Mesenchymal stem cell (in vitro differentiated cells and primary cell): ENCODE data around the gene ZNF337. TPM values are rescaled to one million over a fixed set of nuclear protein-coding genes. Genes with fewer than 3 reads are reported as not detected.

Experiments used
- DNase-seq: peaks from one replicate; pipeline ENCODE4 v3.0.0-alpha.2; 2013
- H2AFZ ChIP-seq: one replicate; pipeline ENCODE4 v1.6.1; 2013; ENCODE audit warnings: low read depth, mild to moderate bottlenecking, control low read depth, inconsistent platforms, low read length, moderate library complexity
- H2AK5ac ChIP-seq: 2 replicates; pipeline ENCODE4 v1.6.1; 2013; ENCODE audit warnings: low read length, moderate library complexity, mild to moderate bottlenecking, inconsistent platforms; ENCODE audit not compliant: severe bottlenecking
- H2BK120ac ChIP-seq: one replicate; pipeline ENCODE4 v1.6.1; 2013; ENCODE audit warnings: low read depth, mild to moderate bottlenecking, inconsistent platforms, low read length, moderate library complexity
- H2BK12ac ChIP-seq, 2 experiments: one replicate each; pipeline ENCODE4 v1.6.1; 2013; ENCODE audit warnings: inconsistent platforms in 2 of 2, low read length in 2 of 2, mild to moderate bottlenecking in 2 of 2, moderate library complexity in 2 of 2, control low read depth in 1 of 2
- H2BK15ac ChIP-seq: one replicate; pipeline ENCODE4 v1.6.1; 2013; ENCODE audit warnings: mild to moderate bottlenecking, low read depth, inconsistent platforms; ENCODE audit not compliant: poor library complexity, severe bottlenecking
- H2BK5ac ChIP-seq: 2 replicates; pipeline ENCODE4 v1.6.1; 2013; ENCODE audit warnings: low read depth, mild to moderate bottlenecking, low read length, control low read depth, inconsistent platforms; ENCODE audit not compliant: poor library complexity, severe bottlenecking
- H3K14ac ChIP-seq, 2 experiments: one replicate each; pipeline ENCODE4 v1.6.1; 2013; ENCODE audit warnings: inconsistent platforms in 2 of 2, low read length in 2 of 2, control low read depth in 1 of 2, mild to moderate bottlenecking in 1 of 2, moderate library complexity in 1 of 2
- H3K18ac ChIP-seq, 2 experiments: one replicate each; pipeline ENCODE4 v1.6.1; 2013; ENCODE audit warnings: inconsistent platforms in 2 of 2, low read length in 2 of 2, control low read depth in 1 of 2, low read depth in 1 of 2, mild to moderate bottlenecking in 1 of 2
- H3K23ac ChIP-seq, 2 experiments: one replicate each; pipeline ENCODE4 v1.6.1; 2013; ENCODE audit warnings: inconsistent platforms in 2 of 2, low read length in 2 of 2, mild to moderate bottlenecking in 2 of 2, moderate library complexity in 2 of 2, control low read depth in 1 of 2
- H3K27ac ChIP-seq: 2 replicates; pipeline ENCODE4 v1.5.1; 2013; ENCODE audit warnings: mild to moderate bottlenecking, moderate library complexity, low read length, control low read depth, inconsistent platforms; ENCODE audit not compliant: poor library complexity, severe bottlenecking
- H3K27me3 ChIP-seq, 2 experiments: 2 replicates each; pipeline versions ENCODE4 v1.6.1 to v1.7.0; 2013; ENCODE audit warnings: low read length in 2 of 2, mild to moderate bottlenecking in 2 of 2, moderate library complexity in 2 of 2, control low read depth in 1 of 2, inconsistent platforms in 1 of 2; ENCODE audit not compliant: control insufficient read depth in 1 of 2, insufficient read depth in 1 of 2
- H3K36me3 ChIP-seq, 2 experiments: 2 replicates each; pipeline versions ENCODE4 v1.6.1 to v1.7.0; 2013; ENCODE audit warnings: low read length in 2 of 2, control low read depth in 1 of 2, inconsistent platforms in 1 of 2, low read depth in 1 of 2, mild to moderate bottlenecking in 1 of 2; ENCODE audit not compliant: insufficient read depth in 2 of 2, control insufficient read depth in 1 of 2
- H3K4ac ChIP-seq, 2 experiments: one replicate each; pipeline ENCODE4 v1.6.1; 2013; ENCODE audit warnings: inconsistent platforms in 2 of 2, low read length in 2 of 2, mild to moderate bottlenecking in 2 of 2, moderate library complexity in 2 of 2, control low read depth in 1 of 2, low read depth in 1 of 2
- H3K4me1 ChIP-seq: 2 replicates; pipeline ENCODE4 v1.6.1; 2013; ENCODE audit warnings: low read depth, low read length, control low read depth; ENCODE audit not compliant: control insufficient read depth, insufficient read depth
- H3K4me2 ChIP-seq: 2 replicates; pipeline ENCODE4 v1.6.1; 2013; ENCODE audit warnings: low read length, mild to moderate bottlenecking, inconsistent platforms; ENCODE audit not compliant: poor library complexity, severe bottlenecking
- H3K4me3 ChIP-seq, 2 experiments: 2 replicates each; pipeline versions ENCODE4 v1.5.1 to v1.7.0; 2013; ENCODE audit warnings: low read length in 2 of 2, mild to moderate bottlenecking in 2 of 2, control low read depth in 1 of 2, low read depth in 1 of 2; ENCODE audit not compliant: insufficient read depth in 1 of 2
- H3K79me1 ChIP-seq: replicated peaks from 2 replicates; pipeline ENCODE4 v1.6.1; 2013; ENCODE audit warnings: mild to moderate bottlenecking, control low read depth, low read length, inconsistent platforms; ENCODE audit not compliant: poor library complexity, severe bottlenecking
- H3K9ac ChIP-seq: 2 replicates; pipeline ENCODE4 v1.7.0; 2013; ENCODE audit warnings: mild to moderate bottlenecking, low read length, moderate library complexity
- H3K9me3 ChIP-seq: 2 replicates; pipeline ENCODE4 v1.7.0; 2013; ENCODE audit warnings: mild to moderate bottlenecking, low read length; ENCODE audit not compliant: control insufficient read depth
- H4K8ac ChIP-seq: one replicate; pipeline ENCODE4 v1.6.1; 2013; ENCODE audit warnings: inconsistent platforms, mild to moderate bottlenecking, low read length, moderate library complexity
- H4K91ac ChIP-seq: one replicate; pipeline ENCODE4 v1.6.1; 2013; ENCODE audit warnings: mild to moderate bottlenecking, low read length, inconsistent platforms
- WGBS: methylation state at CpG from one replicate; pipeline ENCODE4 v1.1.7; 2013; ENCODE audit warnings: mixed read lengths; 5-methylcytosine and 5-hydroxymethylcytosine counted together
- polyA plus RNA-seq, 2 experiments: library from polyadenylated mRNA; stranded (reverse); fragments of 200-250 nt; gene quantifications; one replicate each; pipeline ENCODE4 v1.2.3, GENCODE V29; 2013

The ZNF337 gene
- polyA plus RNA-seq (2013, experiment 1 of 2): 6.0 TPM
- 5.4 TPM for polyA plus RNA-seq (2013, experiment 2 of 2)

DNA sequence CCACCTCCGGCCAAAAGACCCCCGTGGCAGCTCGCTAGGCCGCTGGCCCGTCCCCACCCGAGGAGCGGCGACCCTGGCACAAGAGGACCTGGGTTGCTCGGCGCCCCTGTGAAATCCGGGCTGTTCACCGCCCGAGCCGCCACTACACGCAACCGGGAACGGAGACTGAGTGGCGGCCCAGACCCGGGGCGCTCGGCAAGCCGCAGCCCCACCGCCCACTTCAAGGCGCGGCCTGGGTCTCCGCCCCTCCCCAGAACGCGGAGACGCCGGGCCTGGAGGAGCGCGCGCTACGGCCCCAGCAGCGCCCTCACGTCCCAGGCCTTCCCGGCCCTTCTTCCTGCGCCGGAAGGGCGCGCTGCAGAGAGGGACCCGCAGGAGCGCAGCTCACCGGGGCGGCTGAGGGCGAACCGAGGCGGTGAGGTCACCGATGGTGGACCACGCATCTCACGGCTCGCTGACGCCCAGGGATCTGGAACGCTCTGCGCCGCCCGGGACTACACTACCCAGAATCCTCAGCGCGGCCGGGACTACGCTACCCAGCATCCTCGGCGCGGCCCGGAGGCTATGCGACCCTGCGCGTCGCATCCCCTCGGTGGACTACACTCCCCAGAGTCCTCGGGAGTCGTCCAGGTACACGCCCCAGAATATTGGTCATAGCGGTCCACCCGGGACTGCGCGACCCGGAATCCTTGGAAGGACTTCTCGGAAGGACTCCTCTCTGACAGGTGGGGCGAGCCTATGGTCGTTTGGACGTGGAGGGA lies at the start of gene ZNF337:
Gene ZNF337, minus strand, starts transcription at position 483 of the 761 bp plus-strand sequence. CDS start 10,436 bp downstream, outside the sequence.
- no peaks in the 10 kb centered on the region for H3K27me3 ChIP-seq
- H4K91ac ChIP-seq: peak within 1 kb of the TSS; percentile 88
- peak within 1 kb of the TSS; percentile 73 for H3K27ac ChIP-seq
- peak within 1 kb of the TSS; percentile 86 for H2BK15ac ChIP-seq
- H3K4me2 ChIP-seq: peak within 1 kb of the TSS; percentile 86
- H2BK12ac ChIP-seq: no peak within 1 kb of the TSS
- H3K4me3 ChIP-seq: peak within 1 kb of the TSS; percentile 97 to 98
- H3K23ac ChIP-seq: peak within 1 kb of the TSS in 1 of 2 experiments; percentile 70
- peak within 1 kb of the TSS; percentile 93 for H2AFZ ChIP-seq
- peaks cover 23% of the 10 kb centered on the region for H3K79me1 ChIP-seq
- WGBS: under 1% methylated on average over 76 of the region's 82 CpGs
- peaks cover 3% of the 10 kb centered on the region for H3K4me1 ChIP-seq
- peak within 1 kb of the TSS; percentile 74 for H2BK5ac ChIP-seq
- H3K14ac ChIP-seq: peak within 1 kb of the TSS; percentile 79 to 86
- peaks cover 22% of the 10 kb centered on the region for H3K9me3 ChIP-seq
- peak within 1 kb of the TSS; percentile 87 for H2BK120ac ChIP-seq
- H3K36me3 ChIP-seq: peaks cover 0 to 10% of the 10 kb centered on the region in 2 experiments
- peak within 1 kb of the TSS; percentile 98 for H3K9ac ChIP-seq
- peak; percentile 94 for DNase-seq
- peak within 1 kb of the TSS; percentile 47 for H2AK5ac ChIP-seq
- H3K18ac ChIP-seq: peak within 1 kb of the TSS; percentile 98
- H3K4ac ChIP-seq: peak within 1 kb of the TSS; percentile 84 to 95
- peak within 1 kb of the TSS; percentile 96 for H4K8ac ChIP-seq

DNA sequence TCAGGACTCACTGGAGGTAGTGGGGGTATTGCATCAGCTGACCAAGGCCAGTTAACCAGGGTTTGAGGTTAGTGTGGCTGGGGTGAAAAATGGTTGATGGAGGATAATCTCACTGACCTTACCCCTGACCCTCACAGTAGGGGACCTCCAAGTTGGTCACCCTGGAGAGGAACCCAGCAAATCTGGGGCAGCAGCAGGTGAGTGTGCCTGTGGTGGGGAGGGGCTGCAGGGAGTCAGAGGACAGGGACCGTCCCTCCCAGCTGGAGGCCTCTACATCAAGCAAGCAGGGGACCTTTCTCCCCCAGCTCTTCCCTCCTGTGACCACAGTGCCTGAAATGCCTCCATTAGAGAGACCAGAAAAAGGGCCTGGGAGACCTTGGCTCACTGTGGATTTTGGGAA lies 49.1 kb upstream of the ZNF337 start:
- no peaks in the 10 kb centered on the region for H3K36me3 ChIP-seq
- DNase-seq: no peak
- no peak overlapping the region for H3K4ac ChIP-seq
- H4K91ac ChIP-seq: no peak overlapping the region
- WGBS: no CpG with 5 or more reads among the region's 1 CpG
- H2AFZ ChIP-seq: no peak overlapping the region
- no peak overlapping the region for H2BK5ac ChIP-seq
- H3K79me1 ChIP-seq: peaks cover 2% of the 10 kb centered on the region
- no peaks in the 10 kb centered on the region for H3K27me3 ChIP-seq
- H2BK15ac ChIP-seq: no peak overlapping the region
- H3K4me1 ChIP-seq: no peaks in the 10 kb centered on the region
- H3K4me2 ChIP-seq: no peak overlapping the region
- no peak overlapping the region for H3K23ac ChIP-seq
- no peaks in the 10 kb centered on the region for H3K9me3 ChIP-seq
- no peak overlapping the region for H3K18ac ChIP-seq
- H2BK120ac ChIP-seq: no peak overlapping the region
- no peak overlapping the region for H3K9ac ChIP-seq
- H3K4me3 ChIP-seq: no peak overlapping the region
- H3K27ac ChIP-seq: no peak overlapping the region
- no peak overlapping the region for H2AK5ac ChIP-seq
- H3K14ac ChIP-seq: no peak overlapping the region
- no peak overlapping the region for H4K8ac ChIP-seq
- no peak overlapping the region for H2BK12ac ChIP-seq

DNA sequence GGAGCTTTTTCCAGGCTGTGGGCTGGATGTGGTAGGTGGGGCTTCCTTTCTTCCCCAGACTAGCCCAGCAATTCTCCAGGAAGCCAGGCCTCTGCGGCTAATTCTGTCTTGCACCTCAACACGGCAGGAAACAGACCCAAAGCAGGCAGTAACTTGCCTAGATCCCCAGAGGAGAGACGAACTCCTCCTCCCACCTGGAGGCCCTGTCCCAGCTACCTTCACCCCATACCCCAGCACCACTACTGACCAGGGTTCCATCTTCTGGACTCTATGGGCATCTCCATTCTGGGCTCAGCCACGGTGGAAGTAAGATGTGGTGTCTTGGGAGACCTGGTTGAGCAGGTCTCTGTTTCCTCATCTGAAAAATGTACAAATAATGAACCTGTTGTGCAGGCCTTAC lies 48.4 kb upstream of the ZNF337 start:
- H3K23ac ChIP-seq: no peak overlapping the region
- no peak overlapping the region for H3K9ac ChIP-seq
- H3K27me3 ChIP-seq: no peaks in the 10 kb centered on the region
- H2BK15ac ChIP-seq: no peak overlapping the region
- H3K18ac ChIP-seq: no peak overlapping the region
- H2BK120ac ChIP-seq: no peak overlapping the region
- H3K4me3 ChIP-seq: no peak overlapping the region
- H3K9me3 ChIP-seq: no peaks in the 10 kb centered on the region
- peaks cover 2% of the 10 kb centered on the region for H3K79me1 ChIP-seq
- H2BK5ac ChIP-seq: no peak overlapping the region
- no peak overlapping the region for H3K27ac ChIP-seq
- no peak overlapping the region for H3K14ac ChIP-seq
- no peaks in the 10 kb centered on the region for H3K36me3 ChIP-seq
- H4K8ac ChIP-seq: no peak overlapping the region
- H4K91ac ChIP-seq: no peak overlapping the region
- WGBS: 67% methylated on average over 3 of the region's 4 CpGs
- H2BK12ac ChIP-seq: no peak overlapping the region
- H2AFZ ChIP-seq: no peak overlapping the region
- no peak for DNase-seq
- no peak overlapping the region for H3K4ac ChIP-seq
- H3K4me2 ChIP-seq: no peak overlapping the region
- no peaks in the 10 kb centered on the region for H3K4me1 ChIP-seq
- no peak overlapping the region for H2AK5ac ChIP-seq

DNA sequence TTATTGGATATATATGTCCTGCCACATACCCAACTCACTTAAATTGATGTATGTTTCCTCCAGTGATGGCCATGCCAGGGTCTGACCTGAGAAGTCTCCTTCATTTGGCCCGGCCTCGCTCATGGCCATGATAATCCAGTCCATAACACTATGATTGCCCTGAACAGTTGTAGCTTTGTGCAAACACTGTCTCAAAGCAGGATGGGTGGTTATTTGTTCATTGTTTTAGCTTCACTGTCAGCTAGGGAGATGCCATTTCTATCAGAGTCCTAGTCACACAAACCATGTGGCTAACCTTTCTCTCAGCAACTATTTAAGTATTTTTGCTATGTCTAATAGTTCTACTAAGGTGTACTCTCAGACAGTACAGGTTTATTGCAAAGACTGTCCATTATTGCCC lies 47.6 kb upstream of the ZNF337 start:
- H3K36me3 ChIP-seq: no peaks in the 10 kb centered on the region
- no peak overlapping the region for H3K4ac ChIP-seq
- H2BK15ac ChIP-seq: no peak overlapping the region
- H2AK5ac ChIP-seq: no peak overlapping the region
- H3K79me1 ChIP-seq: peaks cover 2% of the 10 kb centered on the region
- no peak overlapping the region for H3K23ac ChIP-seq
- no peaks in the 10 kb centered on the region for H3K4me1 ChIP-seq
- H2BK5ac ChIP-seq: no peak overlapping the region
- DNase-seq: no peak
- H4K8ac ChIP-seq: no peak overlapping the region
- no peak overlapping the region for H4K91ac ChIP-seq
- no peaks in the 10 kb centered on the region for H3K9me3 ChIP-seq
- no peak overlapping the region for H2BK120ac ChIP-seq
- no peak overlapping the region for H3K4me2 ChIP-seq
- H3K18ac ChIP-seq: no peak overlapping the region
- no peak overlapping the region for H3K14ac ChIP-seq
- no peak overlapping the region for H3K27ac ChIP-seq
- H2AFZ ChIP-seq: no peak overlapping the region
- no peak overlapping the region for H2BK12ac ChIP-seq
- no peak overlapping the region for H3K9ac ChIP-seq
- no peak overlapping the region for H3K4me3 ChIP-seq
- H3K27me3 ChIP-seq: no peaks in the 10 kb centered on the region
- WGBS: 75% methylated on average over 2 of the region's 2 CpGs
